SK-N-SH (cell line): ENCODE data around the gene METTL3. TPM values are rescaled to one million over a fixed set of nuclear protein-coding genes. Genes with fewer than 3 reads are reported as not detected.
A peak's percentile ranks its signal among the peaks of the same experiment; 100 is the strongest.

ENCODE experiments used
- CTCF ChIA-PET: fragments of 300-600, 350-600 bp; formaldehyde crosslinking; extraction: SDS; loops from one replicate; lab custom pipeline; 2021; lab: Yijun Ruan, JAX
- POLR2A ChIA-PET: fragments of 350-600 bp; sonication (Branson Sonifier 250); formaldehyde crosslinking; extraction: SDS; loops from one replicate; lab custom pipeline; 2020; ENCODE audit warnings: antibody characterized with exemption, inconsistent platforms; lab: Yijun Ruan, JAX
- DNase-seq: peaks from one replicate; pipeline ENCODE4 v3.0.0; 2012
- H2AFZ ChIP-seq: fragments of 200-600 bp; sonication (generic); 2 replicates; pipeline ENCODE4 v1.8.1; 2016; ENCODE audit warnings: antibody characterized with exemption, mild to moderate bottlenecking, low read depth
- H3F3A ChIP-seq: fragments of 200-600 bp; sonication (generic); replicated peaks from 2 replicates; pipeline ENCODE3; 2016; ENCODE audit warnings: antibody characterized with exemption, mild to moderate bottlenecking; ENCODE audit not compliant: insufficient read depth
- H3K27ac ChIP-seq, 2 experiments: fragments of 200-500 bp in 1 of 2; fragments of 200-600 bp in 1 of 2; sonication (Bioruptor generic) in 1 of 2; sonication (generic), shearing (Covaris generic) in 1 of 2; 2 replicates each; pipeline versions ENCODE4 v1.5.1 to v1.6.1; 2014 to 2016; ENCODE audit warnings: low read depth in 2 of 2, inconsistent platforms in 1 of 2, low read length in 1 of 2, mild to moderate bottlenecking in 1 of 2, mixed read lengths in 1 of 2
- H3K27me3 ChIP-seq: fragments of 200-600 bp; sonication (generic), shearing (Covaris generic); 2 replicates; pipeline ENCODE4 v1.6.1; 2016; ENCODE audit warnings: mixed run types; ENCODE audit not compliant: insufficient read depth
- H3K36me3 ChIP-seq, 2 experiments: fragments of 200-500 bp in 1 of 2; fragments of 200-600 bp in 1 of 2; sonication (Bioruptor generic) in 1 of 2; sonication (generic) in 1 of 2; replicated peaks in 1 of 2; 2 replicates each; pipeline versions ENCODE3 to v1.5.1; 2014 to 2016; ENCODE audit warnings: low read length in 1 of 2, mild to moderate bottlenecking in 1 of 2; ENCODE audit not compliant: insufficient read depth in 2 of 2, control insufficient read depth in 1 of 2
- H3K4me1 ChIP-seq, 2 experiments: fragments of 200-500 bp in 1 of 2; fragments of 200-600 bp in 1 of 2; sonication (Bioruptor generic) in 1 of 2; sonication (generic), shearing (Covaris generic) in 1 of 2; 2 replicates each; pipeline versions ENCODE4 v1.5.1 to v1.6.1; 2014 to 2016; ENCODE audit warnings: low read depth in 1 of 2, low read length in 1 of 2, mixed run types in 1 of 2; ENCODE audit not compliant: insufficient read depth in 2 of 2, control insufficient read depth in 1 of 2
- H3K4me2 ChIP-seq: fragments of 200-600 bp; sonication (generic), shearing (Covaris generic); 2 replicates; pipeline ENCODE4 v1.6.1; 2017; ENCODE audit warnings: mixed run types
- H3K4me3 ChIP-seq, 2 experiments: fragments of 200-500 bp in 1 of 2; fragments of 200-600 bp in 1 of 2; sonication (Bioruptor generic) in 1 of 2; sonication (generic), shearing (Covaris generic) in 1 of 2; 2 replicates each; pipeline versions ENCODE4 v1.5.1 to v1.8.1; 2014 to 2016; ENCODE audit warnings: low read depth in 2 of 2, inconsistent platforms in 1 of 2, low read length in 1 of 2, mild to moderate bottlenecking in 1 of 2, mixed read lengths in 1 of 2, moderate library complexity in 1 of 2
- H3K79me2 ChIP-seq: fragments of 200-600 bp; sonication (generic); 2 replicates; pipeline ENCODE4 v1.8.1; 2017; ENCODE audit warnings: mild to moderate bottlenecking; ENCODE audit not compliant: insufficient read depth
- H3K9ac ChIP-seq: fragments of 200-600 bp; sonication (generic); 2 replicates; pipeline ENCODE4 v1.6.1; 2017; ENCODE audit warnings: mixed run types
- H3K9me2 ChIP-seq: fragments of 200-600 bp; sonication (generic); 2 replicates; pipeline ENCODE4 v1.6.1; 2017; ENCODE audit warnings: mixed run types
- H3K9me3 ChIP-seq: fragments of 200-600 bp; sonication (generic); 2 replicates; pipeline ENCODE4 v1.6.1; 2017; ENCODE audit warnings: mixed run types, mild to moderate bottlenecking, moderate library complexity
- H4K20me1 ChIP-seq: fragments of 200-600 bp; sonication (generic); 2 replicates; pipeline ENCODE4 v1.6.1; 2017; ENCODE audit warnings: mild to moderate bottlenecking, mixed run types; ENCODE audit not compliant: insufficient read depth
- ELF1 ChIP-seq: IDR thresholded peaks from 2 replicates; pipeline ENCODE4 v1.4.0; 2012
- EP300 ChIP-seq, 2 experiments: IDR thresholded peaks; 2 replicates each; pipeline versions ENCODE4 v1.4.0 to v1.6.1; 2012; ENCODE audit warnings: borderline replicate concordance in 1 of 2, low read depth in 1 of 2, low read length in 1 of 2
- EZH2phosphoT487 ChIP-seq: fragments of 200-600 bp; sonication (generic); IDR thresholded peaks from 2 replicates; pipeline ENCODE4 v1.6.1; 2017; ENCODE audit warnings: low read depth, mixed run types, mild to moderate bottlenecking, antibody characterized with exemption, moderate library complexity, borderline replicate concordance
- GATA2 ChIP-seq: sonication (generic); formaldehyde crosslinking; IDR thresholded peaks from 2 replicates; pipeline ENCODE4 v1.5.0; 2020; ENCODE audit warnings: mild to moderate bottlenecking, missing genetic modification reagents
- JUND ChIP-seq: IDR thresholded peaks from 2 replicates; pipeline ENCODE4 v1.4.0; 2012
- MXI1 ChIP-seq: IDR thresholded peaks from 2 replicates; pipeline ENCODE4 v1.6.1; 2012; ENCODE audit warnings: mild to moderate bottlenecking, low read depth, low read length, improper control_type of control experiment
- NFIC ChIP-seq: IDR thresholded peaks from 2 replicates; pipeline ENCODE4 v1.4.0; 2012; ENCODE audit warnings: borderline replicate concordance
- NRF1 ChIP-seq: IDR thresholded peaks from 2 replicates; pipeline ENCODE4 v1.6.1; 2012; ENCODE audit warnings: low read depth, mild to moderate bottlenecking, low read length
- POLR2AphosphoS5 ChIP-seq: IDR thresholded peaks from 2 replicates; pipeline ENCODE4 v1.6.1; 2012; ENCODE audit warnings: low read depth, low read length
- RAD21 ChIP-seq: IDR thresholded peaks from 2 replicates; pipeline ENCODE4 v1.6.1; 2012; ENCODE audit warnings: mild to moderate bottlenecking, low read length
- RCOR1 ChIP-seq: fragments of 150-350 bp; IDR thresholded peaks from 2 replicates; pipeline ENCODE4 v1.6.1; 2017; ENCODE audit warnings: antibody characterized with exemption, low read length
- SIN3A ChIP-seq: IDR thresholded peaks from 2 replicates; pipeline ENCODE4 v1.6.1; 2012; ENCODE audit warnings: low read depth, mild to moderate bottlenecking, low read length, moderate library complexity, borderline replicate concordance
- TCF12 ChIP-seq: IDR thresholded peaks from 2 replicates; pipeline ENCODE4 v1.4.0; 2012
- TEAD4 ChIP-seq: IDR thresholded peaks from 2 replicates; pipeline ENCODE4 v1.4.0; 2012; ENCODE audit warnings: mild to moderate bottlenecking, borderline replicate concordance; ENCODE audit not compliant: insufficient read depth
- WGBS: methylation state at CpG from one replicate; pipeline ENCODE4 v1.1.6; 2017; ENCODE audit warnings: low lambda C conversion rate; 5-methylcytosine and 5-hydroxymethylcytosine counted together
- polyA plus RNA-seq, 3 experiments: library from polyadenylated mRNA; depleted of rRNA; stranded (reverse); fragments of >200 nt; gene quantifications; 2 replicates each; pipeline ENCODE4 v1.2.3, GENCODE V29; 2012
- TF ChIP-seq, protein P1 (sequence below): fragments of 200-600 bp; sonication (generic); IDR thresholded peaks from 2 replicates; pipeline ENCODE4 v1.6.1; 2017; ENCODE audit warnings: antibody characterized with exemption, mild to moderate bottlenecking, moderate library complexity
- TF ChIP-seq, protein P2 (sequence below): fragments of 150-350 bp; IDR thresholded peaks from 2 replicates; pipeline ENCODE4 v1.6.1; 2016; ENCODE audit warnings: mild to moderate bottlenecking, low read depth, low read length
- TF ChIP-seq, protein P3 (sequence below): IDR thresholded peaks from 2 replicates; pipeline ENCODE4 v1.4.0; 2012; ENCODE audit warnings: low read depth, borderline replicate concordance
- TF ChIP-seq, protein P4 (sequence below): IDR thresholded peaks from 2 replicates; pipeline ENCODE4 v1.4.0; 2012; ENCODE audit warnings: low read depth, borderline replicate concordance
- TF ChIP-seq, protein P5 (sequence below): IDR thresholded peaks from 2 replicates; pipeline ENCODE4 v1.4.0; 2012; ENCODE audit warnings: low read depth
- TF ChIP-seq, protein P6 (sequence below): fragments of 150-350 bp; IDR thresholded peaks from 2 replicates; pipeline ENCODE4 v1.6.1; 2017; ENCODE audit warnings: antibody characterized with exemption, low read length, low read depth, borderline replicate concordance

METTL3 gene
- polyA plus RNA-seq, 1 of the 3 experiments (the other 2 are of a cell fraction): 118 TPM

DNA sequence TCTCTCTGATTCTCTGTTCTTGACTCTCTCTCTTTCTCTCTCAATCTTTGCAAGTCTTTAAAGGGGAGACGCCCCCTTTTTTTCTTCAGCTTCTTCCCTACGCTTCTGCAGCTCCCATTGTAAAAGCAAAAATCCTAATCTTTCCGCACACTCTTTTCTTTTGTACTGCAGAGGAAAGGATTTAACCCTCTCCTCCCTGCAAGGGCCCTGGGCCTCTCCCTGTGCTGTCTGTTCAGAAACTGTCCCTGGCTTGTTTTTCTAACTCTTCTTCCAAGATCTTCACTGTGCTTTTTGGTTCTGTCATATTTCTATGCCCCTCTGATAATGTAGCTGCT lies 25.9 kb upstream of the METTL3 start:
- Histone ChIP-seq H3K27ac (no peak overlapping the region), H3K27me3 (peaks cover 37% of the 10 kb centered on the region)

More for the DNA sequence above, 25.9 kb upstream of the METTL3 start:
- Histone ChIP-seq H3K9ac (no peak overlapping the region), H3K9me2 (no peaks in the 10 kb centered on the region), H4K20me1 (no peaks in the 10 kb centered on the region), H3K9me3 (no peaks in the 10 kb centered on the region), H3K4me2 (peak overlapping the region; percentile 77), H2AFZ (peak overlapping the region; percentile 51; the same call in 1 of the 2 replicates), H3K36me3 (no peaks in the 10 kb centered on the region), H3K79me2 (no peaks in the 10 kb centered on the region), H3K4me1 (peaks cover 3 to 8% of the 10 kb centered on the region in 2 experiments; a peak in 2 of 4 replicates), H3K4me3 (peak overlapping the region; percentile 45 to 60; a peak in 3 of 4 replicates), H3F3A (no peaks in the 10 kb centered on the region)
- TF ChIP-seq, protein P1, sequence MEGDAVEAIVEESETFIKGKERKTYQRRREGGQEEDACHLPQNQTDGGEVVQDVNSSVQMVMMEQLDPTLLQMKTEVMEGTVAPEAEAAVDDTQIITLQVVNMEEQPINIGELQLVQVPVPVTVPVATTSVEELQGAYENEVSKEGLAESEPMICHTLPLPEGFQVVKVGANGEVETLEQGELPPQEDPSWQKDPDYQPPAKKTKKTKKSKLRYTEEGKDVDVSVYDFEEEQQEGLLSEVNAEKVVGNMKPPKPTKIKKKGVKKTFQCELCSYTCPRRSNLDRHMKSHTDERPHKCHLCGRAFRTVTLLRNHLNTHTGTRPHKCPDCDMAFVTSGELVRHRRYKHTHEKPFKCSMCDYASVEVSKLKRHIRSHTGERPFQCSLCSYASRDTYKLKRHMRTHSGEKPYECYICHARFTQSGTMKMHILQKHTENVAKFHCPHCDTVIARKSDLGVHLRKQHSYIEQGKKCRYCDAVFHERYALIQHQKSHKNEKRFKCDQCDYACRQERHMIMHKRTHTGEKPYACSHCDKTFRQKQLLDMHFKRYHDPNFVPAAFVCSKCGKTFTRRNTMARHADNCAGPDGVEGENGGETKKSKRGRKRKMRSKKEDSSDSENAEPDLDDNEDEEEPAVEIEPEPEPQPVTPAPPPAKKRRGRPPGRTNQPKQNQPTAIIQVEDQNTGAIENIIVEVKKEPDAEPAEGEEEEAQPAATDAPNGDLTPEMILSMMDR: no peak
- TF ChIP-seq RCOR1 (no peak), JUND (no peak), SIN3A (no peak), NRF1 (no peak), NFIC (no peak), GATA2 (CRISPR knock-in tag) (no peak), EZH2phosphoT487 (no peak), TCF12 (no peak), ELF1 (no peak), TEAD4 (no peak), EP300 (IDR thresholded peaks at IDR 0.05; ENCODE audit: borderline replicate concordance in 1 of 2, low read depth in 1 of 2, low read length in 1 of 2) (no peak), POLR2AphosphoS5 (no peak), MXI1 (no peak), RAD21 (no peak)
- TF ChIP-seq, protein P2, sequence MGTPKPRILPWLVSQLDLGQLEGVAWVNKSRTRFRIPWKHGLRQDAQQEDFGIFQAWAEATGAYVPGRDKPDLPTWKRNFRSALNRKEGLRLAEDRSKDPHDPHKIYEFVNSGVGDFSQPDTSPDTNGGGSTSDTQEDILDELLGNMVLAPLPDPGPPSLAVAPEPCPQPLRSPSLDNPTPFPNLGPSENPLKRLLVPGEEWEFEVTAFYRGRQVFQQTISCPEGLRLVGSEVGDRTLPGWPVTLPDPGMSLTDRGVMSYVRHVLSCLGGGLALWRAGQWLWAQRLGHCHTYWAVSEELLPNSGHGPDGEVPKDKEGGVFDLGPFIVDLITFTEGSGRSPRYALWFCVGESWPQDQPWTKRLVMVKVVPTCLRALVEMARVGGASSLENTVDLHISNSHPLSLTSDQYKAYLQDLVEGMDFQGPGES: no peak
- TF ChIP-seq, protein P3, sequence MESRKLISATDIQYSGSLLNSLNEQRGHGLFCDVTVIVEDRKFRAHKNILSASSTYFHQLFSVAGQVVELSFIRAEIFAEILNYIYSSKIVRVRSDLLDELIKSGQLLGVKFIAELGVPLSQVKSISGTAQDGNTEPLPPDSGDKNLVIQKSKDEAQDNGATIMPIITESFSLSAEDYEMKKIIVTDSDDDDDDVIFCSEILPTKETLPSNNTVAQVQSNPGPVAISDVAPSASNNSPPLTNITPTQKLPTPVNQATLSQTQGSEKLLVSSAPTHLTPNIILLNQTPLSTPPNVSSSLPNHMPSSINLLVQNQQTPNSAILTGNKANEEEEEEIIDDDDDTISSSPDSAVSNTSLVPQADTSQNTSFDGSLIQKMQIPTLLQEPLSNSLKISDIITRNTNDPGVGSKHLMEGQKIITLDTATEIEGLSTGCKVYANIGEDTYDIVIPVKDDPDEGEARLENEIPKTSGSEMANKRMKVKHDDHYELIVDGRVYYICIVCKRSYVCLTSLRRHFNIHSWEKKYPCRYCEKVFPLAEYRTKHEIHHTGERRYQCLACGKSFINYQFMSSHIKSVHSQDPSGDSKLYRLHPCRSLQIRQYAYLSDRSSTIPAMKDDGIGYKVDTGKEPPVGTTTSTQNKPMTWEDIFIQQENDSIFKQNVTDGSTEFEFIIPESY: no peak
- TF ChIP-seq, protein P4, sequence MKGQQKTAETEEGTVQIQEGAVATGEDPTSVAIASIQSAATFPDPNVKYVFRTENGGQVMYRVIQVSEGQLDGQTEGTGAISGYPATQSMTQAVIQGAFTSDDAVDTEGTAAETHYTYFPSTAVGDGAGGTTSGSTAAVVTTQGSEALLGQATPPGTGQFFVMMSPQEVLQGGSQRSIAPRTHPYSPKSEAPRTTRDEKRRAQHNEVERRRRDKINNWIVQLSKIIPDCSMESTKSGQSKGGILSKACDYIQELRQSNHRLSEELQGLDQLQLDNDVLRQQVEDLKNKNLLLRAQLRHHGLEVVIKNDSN: no peak
- TF ChIP-seq, protein P5, sequence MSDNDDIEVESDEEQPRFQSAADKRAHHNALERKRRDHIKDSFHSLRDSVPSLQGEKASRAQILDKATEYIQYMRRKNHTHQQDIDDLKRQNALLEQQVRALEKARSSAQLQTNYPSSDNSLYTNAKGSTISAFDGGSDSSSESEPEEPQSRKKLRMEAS: no peak
- TF ChIP-seq, protein P6, sequence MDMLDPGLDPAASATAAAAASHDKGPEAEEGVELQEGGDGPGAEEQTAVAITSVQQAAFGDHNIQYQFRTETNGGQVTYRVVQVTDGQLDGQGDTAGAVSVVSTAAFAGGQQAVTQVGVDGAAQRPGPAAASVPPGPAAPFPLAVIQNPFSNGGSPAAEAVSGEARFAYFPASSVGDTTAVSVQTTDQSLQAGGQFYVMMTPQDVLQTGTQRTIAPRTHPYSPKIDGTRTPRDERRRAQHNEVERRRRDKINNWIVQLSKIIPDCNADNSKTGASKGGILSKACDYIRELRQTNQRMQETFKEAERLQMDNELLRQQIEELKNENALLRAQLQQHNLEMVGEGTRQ: no peak
- no peak for DNase-seq
- CTCF ChIA-PET: interaction anchor here (1.0 kb wide), 1 partner anchor 38 kb away, joined by 4 read pairs; no protein-coding TSS in a partner anchor
- POLR2A ChIA-PET: no interaction called here
- WGBS: 36% methylated on average over 3 of the region's 3 CpGs
